Kidney glomerular epithelial cell (primary cell): Measurements from ENCODE around the gene AKNAD1.
A peak's percentile ranks its signal among the peaks of the same experiment; 100 is the strongest.

Experiments
- DNase-seq: peaks from one replicate; lab custom pipeline; 2025; lab: John Stamatoyannopoulos, UW

The AKNAD1 gene

GRCh38 chr1:108831225-108831624 is 25.7 kb downstream of the AKNAD1 start:
- DNase-seq: no peak

GRCh38 chr1:108830119-108831008 is 26.5 kb downstream of the AKNAD1 start:
- DNase-seq: no peak

GRCh38 chr1:108829498-108829916 is 27.4 kb downstream of the AKNAD1 start:
- DNase-seq: no peak

- peak; percentile 57 for DNase-seq
These were observed 28.6 kb downstream of the AKNAD1 start for GRCh38 chr1:108828074-108828961.

DNA sequence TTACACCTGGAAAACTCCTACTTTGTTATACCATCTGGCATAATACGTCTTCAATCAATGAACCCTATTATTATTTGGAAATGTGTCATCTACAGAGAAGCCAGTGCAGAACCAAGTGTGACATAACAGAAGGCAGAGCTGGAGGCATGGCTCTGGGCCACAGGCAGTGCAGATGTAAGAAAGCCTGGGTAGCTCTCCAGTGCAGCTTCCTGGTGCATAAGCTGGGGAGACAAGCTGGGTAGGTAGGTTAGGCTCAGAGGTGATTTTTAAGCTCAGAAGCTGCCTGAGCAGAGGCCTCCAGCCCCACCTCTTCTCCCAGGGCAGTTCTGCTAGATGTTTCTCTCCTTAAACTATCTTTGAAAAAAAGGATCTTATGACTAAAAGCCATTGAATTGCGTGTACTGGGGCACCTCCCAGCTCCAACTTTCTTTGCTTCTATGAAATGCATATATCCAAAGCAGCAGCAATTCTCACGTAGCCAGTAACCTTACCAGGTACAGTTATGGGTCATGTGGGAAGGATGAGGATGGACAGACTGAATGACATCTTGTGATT is 30.7 kb downstream of the AKNAD1 start:
- DNase-seq: no peak

GRCh38 chr1:108824051-108824450 is 32.8 kb downstream of the AKNAD1 start:
- no peak for DNase-seq

DNA sequence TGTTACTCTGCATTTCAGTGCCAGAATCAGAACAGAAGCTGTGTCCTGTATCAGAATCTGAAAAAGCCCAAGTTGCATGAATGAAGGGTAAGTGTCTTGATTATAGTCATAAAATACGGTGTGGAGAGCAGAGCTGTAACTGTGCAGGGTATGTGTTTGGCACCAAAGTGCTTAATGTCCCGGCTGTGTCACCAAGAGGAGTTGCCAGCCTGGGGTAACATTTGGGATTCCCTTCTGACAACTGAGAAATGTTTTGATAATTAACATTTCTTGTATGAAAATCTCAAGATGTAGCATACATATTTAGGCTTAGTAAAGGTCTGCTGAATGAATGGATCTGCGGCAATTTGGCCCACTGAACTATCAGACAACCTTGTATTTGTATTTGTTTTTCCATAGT is 33.3 kb downstream of the AKNAD1 start:
- DNase-seq: no peak

DNA sequence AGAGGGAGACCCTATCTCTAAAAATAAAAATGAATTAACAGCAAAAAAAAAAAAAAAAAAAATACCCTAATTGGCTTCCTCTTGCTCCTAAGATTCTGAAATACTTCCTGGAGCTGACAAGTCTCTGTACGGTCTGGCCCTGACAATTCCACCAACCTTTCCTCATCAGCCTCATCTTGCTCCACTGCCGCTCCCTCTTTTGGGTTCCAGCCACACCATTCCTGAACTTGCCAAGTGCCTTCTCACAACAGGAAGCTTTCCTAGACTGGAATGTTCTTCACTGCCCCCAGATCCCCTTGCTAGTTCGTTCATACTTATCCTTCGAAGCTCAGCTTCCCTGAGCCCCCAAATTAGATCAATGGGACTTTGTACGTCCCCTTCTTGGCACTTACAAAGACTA is 37.0 kb downstream of the AKNAD1 start:
- DNase-seq: no peak

GRCh38 chr1:108817811-108818210 is 39.1 kb downstream of the AKNAD1 start:
- DNase-seq: no peak

- DNase-seq: no peak
These were observed 39.9 kb downstream of the AKNAD1 start for GRCh38 chr1:108817016-108817415.

DNA sequence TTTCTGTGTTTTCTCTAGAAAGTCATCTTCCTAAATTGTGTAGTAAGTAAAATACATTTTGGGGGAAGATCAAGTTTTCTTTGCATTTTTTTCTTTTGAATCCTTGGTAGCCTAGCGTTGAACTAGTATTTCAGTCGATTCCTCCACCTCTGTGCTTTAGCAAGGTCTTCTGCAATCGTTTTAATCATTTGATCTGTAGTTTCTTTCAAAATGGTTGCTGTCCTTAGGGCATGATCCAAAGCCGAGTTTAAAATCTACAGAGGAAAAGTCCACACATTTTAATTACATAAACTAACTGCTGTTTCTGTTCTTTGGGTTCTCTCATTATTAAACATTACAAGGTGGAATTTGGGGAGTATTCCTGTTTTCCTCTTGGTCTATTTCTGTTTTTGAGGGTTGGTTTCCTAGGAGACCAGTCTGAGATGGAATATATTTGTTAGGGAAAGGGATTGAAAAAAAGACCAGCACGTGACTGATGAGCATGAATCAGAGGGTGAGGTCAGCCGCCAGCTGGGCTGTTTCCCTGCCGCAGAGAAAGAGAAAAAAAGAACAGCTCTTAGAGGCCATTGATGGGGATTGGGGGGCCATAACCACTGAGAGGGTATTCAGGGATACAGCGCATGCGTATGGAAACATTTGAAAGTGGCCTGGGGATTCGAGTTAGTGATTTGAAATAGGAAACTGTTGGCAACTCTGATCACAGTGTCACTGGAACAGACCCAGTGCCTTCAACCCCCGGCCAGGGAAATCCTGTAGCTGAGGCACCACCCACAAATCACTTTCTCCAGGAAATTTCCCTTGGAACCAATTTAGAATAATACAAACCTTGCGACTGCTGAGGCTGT is 40.6 kb downstream of the AKNAD1 start:
- peak; percentile 89 for DNase-seq

DNA sequence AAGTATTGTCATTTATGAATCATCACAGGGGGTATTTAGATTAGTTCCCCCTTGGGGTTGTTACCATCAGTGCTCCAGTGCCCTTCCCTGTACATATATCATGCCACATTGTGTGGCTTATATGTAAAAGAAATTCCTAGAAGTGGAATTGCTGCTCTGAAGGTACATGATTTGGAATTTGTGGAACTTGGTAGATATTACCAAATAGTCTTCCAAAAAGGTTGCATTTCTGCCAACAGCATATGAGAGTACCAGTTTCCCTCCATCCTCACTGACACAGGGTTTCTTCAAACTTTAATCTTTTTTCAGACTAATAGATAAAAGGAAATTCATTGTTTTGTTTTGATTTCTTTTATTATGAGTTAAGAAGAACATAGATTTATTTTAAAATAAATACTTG is 41.3 kb downstream of the AKNAD1 start:
- DNase-seq: no peak

DNA sequence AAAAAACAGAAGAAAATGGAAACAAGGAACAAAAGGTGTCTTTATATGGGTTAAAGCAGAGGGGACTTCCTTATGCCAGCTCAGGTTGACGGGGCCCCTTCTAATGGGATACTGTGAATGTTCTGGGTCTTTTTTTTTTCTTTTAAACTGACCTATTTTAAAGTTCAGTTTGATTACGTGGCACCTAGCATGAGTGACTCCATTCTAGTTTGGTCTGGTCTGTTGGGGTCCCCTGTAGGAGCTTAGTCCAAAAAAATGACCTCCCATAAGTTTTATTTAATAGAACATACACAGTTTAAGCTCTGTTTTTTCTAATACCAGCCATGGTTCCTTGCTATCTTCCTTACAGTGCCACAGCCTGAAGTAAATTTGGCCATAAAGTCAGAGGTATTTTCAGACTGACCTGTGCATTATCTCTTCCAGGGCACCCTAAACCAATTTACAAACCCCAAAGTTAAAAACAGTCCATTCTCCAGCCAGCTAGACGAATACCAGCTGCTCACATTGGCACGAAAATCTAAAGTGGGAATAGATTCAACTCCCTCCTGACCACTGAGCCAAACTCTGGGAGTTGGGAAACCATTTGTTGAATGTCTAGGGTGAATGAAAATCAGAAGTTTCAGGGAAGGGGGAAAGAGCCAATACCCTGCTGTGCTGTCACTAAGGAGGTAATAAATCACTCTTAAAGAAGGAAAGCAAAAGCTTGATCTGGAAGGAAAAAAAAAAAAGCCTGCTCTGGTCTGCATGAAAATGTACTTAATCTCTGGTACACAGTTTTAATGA is 42.4 kb downstream of the AKNAD1 start:
- no peak for DNase-seq

DNA sequence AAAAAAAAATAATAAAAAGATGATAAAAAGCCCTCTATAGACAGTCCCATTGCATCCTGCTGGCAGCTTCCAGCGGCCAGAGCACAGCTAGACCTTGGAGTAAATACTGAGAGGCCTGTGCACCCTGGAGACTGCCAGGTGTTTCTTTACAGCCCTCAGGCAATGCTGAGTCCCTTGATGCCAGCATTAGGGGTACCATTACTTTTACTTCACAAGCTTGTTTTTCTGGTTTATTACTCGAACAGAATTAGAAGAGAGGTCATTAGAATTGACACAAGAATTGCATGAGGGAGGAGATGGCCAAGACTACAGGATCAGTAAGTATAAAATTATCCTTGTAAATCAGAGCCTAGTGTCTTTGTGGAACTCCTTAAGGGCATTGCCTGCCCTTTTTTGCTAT is 43.6 kb downstream of the AKNAD1 start:
- DNase-seq: no peak

DNA sequence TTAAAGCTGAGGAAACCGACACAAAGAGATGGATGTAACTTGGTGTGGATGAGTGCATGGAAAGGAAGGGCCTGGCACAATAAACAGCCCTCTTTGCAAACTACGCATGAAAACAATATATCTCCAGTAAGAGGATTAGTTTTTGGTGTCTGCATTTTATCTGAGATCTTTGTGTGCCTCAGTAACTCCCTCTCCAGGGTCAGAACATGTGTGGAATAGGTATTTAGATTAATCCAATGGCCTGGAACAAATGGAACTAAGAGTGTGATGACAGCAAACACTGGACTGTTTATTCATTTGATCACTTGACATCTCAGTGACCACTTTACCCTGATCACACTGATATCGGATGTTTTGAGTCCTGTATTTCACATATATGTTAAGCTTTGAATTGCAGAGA is 45.3 kb downstream of the AKNAD1 start:
- DNase-seq: no peak

DNA sequence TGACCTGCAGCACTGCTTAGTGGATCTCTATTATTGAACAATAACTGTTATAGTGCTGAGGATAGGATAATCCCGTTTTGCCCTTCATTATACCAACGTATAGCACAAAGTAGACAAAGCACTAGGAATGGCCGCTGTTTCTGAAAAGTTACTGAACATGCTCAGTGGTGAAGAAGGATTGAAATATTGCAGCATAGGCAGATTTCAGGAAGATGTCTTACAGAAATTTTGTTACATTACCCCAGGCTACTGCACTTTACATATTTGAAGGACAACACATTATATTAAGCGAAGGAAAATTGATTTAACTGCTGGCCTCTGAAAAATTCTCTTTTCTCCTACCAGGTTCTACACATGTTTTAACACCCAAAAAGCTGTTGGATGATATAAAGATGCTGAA is 48.5 kb downstream of the AKNAD1 start:
- no peak for DNase-seq

- no peak for DNase-seq
These were observed 53.3 kb downstream of the AKNAD1 start for GRCh38 chr1:108803548-108803947.

DNA sequence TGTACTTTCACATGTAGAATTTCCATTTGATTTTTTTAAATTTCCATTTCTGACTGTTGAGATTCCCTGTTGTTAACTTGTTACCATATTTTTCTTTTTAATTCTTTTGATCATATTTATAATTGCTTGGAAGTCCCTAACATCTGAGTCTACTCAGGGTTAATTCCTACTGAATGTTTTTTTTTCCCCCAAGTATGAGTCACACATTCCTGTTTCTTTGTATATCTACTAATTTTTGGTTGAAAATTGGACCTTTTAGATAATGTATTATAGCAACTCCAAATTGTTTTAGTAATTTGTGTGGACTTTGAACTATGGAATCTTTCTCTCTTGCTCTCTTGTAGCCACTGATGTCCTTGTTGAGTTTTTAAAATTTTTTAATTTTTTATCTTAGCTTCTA is 55.8 kb downstream of the AKNAD1 start:
- DNase-seq: no peak

- no peak for DNase-seq
These were observed 57.9 kb downstream of the AKNAD1 start for GRCh38 chr1:108799001-108799400.

DNA sequence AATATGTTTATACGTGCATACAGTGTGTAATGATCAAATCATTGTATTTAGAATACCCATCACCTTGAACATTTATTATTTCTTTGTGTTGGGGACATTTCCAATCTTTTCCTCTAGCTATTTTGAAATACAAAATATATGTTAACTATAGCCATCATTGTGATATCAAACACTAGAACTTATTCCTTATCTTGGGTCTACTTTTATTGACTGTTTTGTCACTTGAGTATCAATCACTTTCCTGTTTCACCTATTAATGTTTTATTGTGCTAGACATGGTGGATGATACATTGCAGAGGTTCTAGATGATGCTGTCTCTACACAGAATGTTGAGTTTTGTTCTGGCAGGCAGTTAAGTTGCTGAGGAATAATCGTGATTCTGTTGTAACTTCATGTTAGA is 64.5 kb downstream of the AKNAD1 start:
- no peak for DNase-seq

GRCh38 chr1:108791790-108792189 is 65.1 kb downstream of the AKNAD1 start:
- no peak for DNase-seq
